ENCODE data around the gene MAPKAPK3.
A peak's percentile ranks its signal among the peaks of the same experiment; 100 is the strongest.

DNA sequence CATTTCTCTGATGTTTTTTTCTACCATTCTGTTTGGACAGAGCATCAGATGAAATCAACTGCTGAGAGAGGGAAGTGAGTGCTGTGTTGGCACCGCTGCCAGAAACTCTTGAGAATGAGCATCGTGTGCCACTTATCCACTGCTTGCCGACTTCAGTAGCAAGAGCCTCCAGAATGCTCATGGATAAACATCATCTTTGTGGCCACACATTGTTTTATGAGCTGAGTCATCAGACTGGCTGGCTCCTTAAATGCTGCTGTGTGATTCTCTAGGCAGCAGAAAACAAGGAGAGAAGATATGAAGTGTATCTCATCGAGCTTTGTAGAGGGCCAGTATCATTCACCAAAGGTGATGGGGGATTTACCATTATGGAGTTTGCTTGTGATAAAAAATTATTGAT, 54.4 kb downstream of the MAPKAPK3 start:
- TF ChIP-seq EZH2 (IDR thresholded peaks at IDR 0.05; ENCODE audit: insufficient read depth, poor library complexity, severe bottlenecking), result no peak
- 0 out of 2 replicates have a peak, but pooled peaks have one; percentile 34 for TF ChIP-seq EZH2phosphoT487 (IDR thresholded peaks at IDR 0.05; ENCODE audit: insufficient read depth, low read depth)

Measured in GM23248 (cell line).